Duodenal mucosa (tissue), 2 donors: ENCODE data around the gene MSI2.

Experiments used
- H3K27ac ChIP-seq: one replicate; pipeline ENCODE4 v1.7.0; 2013; ENCODE audit warnings: low read depth, low read length
- H3K27me3 ChIP-seq, 2 donors: one replicate each; pipeline ENCODE4 v1.7.0; 2013; ENCODE audit warnings: low read length in 2 of 2, control low read depth in 1 of 2; ENCODE audit not compliant: insufficient read depth in 2 of 2, control insufficient read depth in 1 of 2
- H3K36me3 ChIP-seq, 2 donors: one replicate each; pipeline ENCODE4 v1.7.0; 2013; ENCODE audit warnings: low read length in 2 of 2, control low read depth in 1 of 2; ENCODE audit not compliant: insufficient read depth in 2 of 2, control insufficient read depth in 1 of 2
- H3K4me1 ChIP-seq, 2 donors: one replicate each; pipeline ENCODE4 v1.7.0; 2013; ENCODE audit warnings: low read length in 2 of 2, control low read depth in 1 of 2; ENCODE audit not compliant: insufficient read depth in 2 of 2, control insufficient read depth in 1 of 2
- H3K4me3 ChIP-seq, 2 donors: one replicate each; pipeline ENCODE4 v1.7.0; 2013; ENCODE audit warnings: low read length in 2 of 2, low read depth in 1 of 2
- H3K9ac ChIP-seq, 2 donors: one replicate each; pipeline ENCODE4 v1.7.0; 2013; ENCODE audit warnings: low read length in 2 of 2, low read depth in 1 of 2
- H3K9me3 ChIP-seq, 2 donors: one replicate each; pipeline ENCODE4 v1.7.0; 2013; ENCODE audit warnings: low read length in 2 of 2, control low read depth in 1 of 2; ENCODE audit not compliant: control insufficient read depth in 1 of 2

Gene MSI2

GRCh38 chr17:57277923-57278604 is 21.7 kb downstream of the MSI2 start:
- Histone ChIP-seq H3K9me3 (no peaks in the 10 kb centered on the region), H3K4me3 (no peak overlapping the region), H3K27ac (no peak overlapping the region), H3K9ac (no peak overlapping the region), H3K36me3 (peaks cover 0 to 14% of the 10 kb centered on the region in 2 donors), H3K4me1 (no peaks in the 10 kb centered on the region), H3K27me3 (no peaks in the 10 kb centered on the region)

- Histone ChIP-seq H3K9ac (no peak overlapping the region), H3K27ac (no peak overlapping the region), H3K9me3 (no peaks in the 10 kb centered on the region), H3K4me1 (no peaks in the 10 kb centered on the region), H3K27me3 (no peaks in the 10 kb centered on the region), H3K36me3 (peaks cover 0 to 14% of the 10 kb centered on the region in 2 donors), H3K4me3 (no peak overlapping the region)
These were observed 22.5 kb downstream of the MSI2 start for GRCh38 chr17:57278740-57279387.

- no peak overlapping the region for H3K9ac ChIP-seq
- H3K27me3 ChIP-seq, result no peaks in the 10 kb centered on the region
- H3K9me3 ChIP-seq, result no peaks in the 10 kb centered on the region
- no peak overlapping the region for H3K27ac ChIP-seq
- no peak overlapping the region for H3K4me3 ChIP-seq
- H3K4me1 ChIP-seq, result no peaks in the 10 kb centered on the region
- H3K36me3 ChIP-seq, result peaks cover 0 to 9% of the 10 kb centered on the region in 2 donors
These were observed 23.1 kb downstream of the MSI2 start for GRCh38 chr17:57279432-57279831.

- H3K4me3 ChIP-seq, result no peak overlapping the region
- peaks cover 0 to 2% of the 10 kb centered on the region in 2 donors for H3K36me3 ChIP-seq
- peaks cover 0 to 5% of the 10 kb centered on the region in 2 donors for H3K4me1 ChIP-seq
- no peak overlapping the region for H3K9ac ChIP-seq
- H3K27me3 ChIP-seq, result no peaks in the 10 kb centered on the region
- H3K9me3 ChIP-seq, result no peaks in the 10 kb centered on the region
- H3K27ac ChIP-seq, result no peak overlapping the region
These were observed 25.6 kb downstream of the MSI2 start for GRCh38 chr17:57281887-57282286.

GRCh38 chr17:57282296-57282695 is 26.0 kb downstream of the MSI2 start:
- no peak overlapping the region for H3K9ac ChIP-seq
- H3K27ac ChIP-seq, result no peak overlapping the region

GRCh38 chr17:57283203-57283971 is 27.1 kb downstream of the MSI2 start:
- H3K27me3 ChIP-seq, result no peaks in the 10 kb centered on the region
- no peak overlapping the region for H3K9ac ChIP-seq
- no peak overlapping the region for H3K4me3 ChIP-seq
- peaks cover 5 to 7% of the 10 kb centered on the region in 2 donors for H3K4me1 ChIP-seq
- H3K36me3 ChIP-seq, result peaks cover 0 to 2% of the 10 kb centered on the region in 2 donors
- no peak overlapping the region for H3K27ac ChIP-seq
- H3K9me3 ChIP-seq, result no peaks in the 10 kb centered on the region

More at GRCh38 chr17:57282296-57282695, 26.0 kb downstream of the MSI2 start:
- H3K27me3 ChIP-seq, result no peaks in the 10 kb centered on the region
- H3K36me3 ChIP-seq, result peaks cover 0 to 2% of the 10 kb centered on the region in 2 donors
- H3K9me3 ChIP-seq, result no peaks in the 10 kb centered on the region
- H3K4me3 ChIP-seq, result no peak overlapping the region
- H3K4me1 ChIP-seq, result peaks cover under 1 to 5% of the 10 kb centered on the region in 2 donors

- H3K9ac ChIP-seq, result no peak overlapping the region
- H3K9me3 ChIP-seq, result no peaks in the 10 kb centered on the region
- no peak overlapping the region for H3K27ac ChIP-seq
- no peaks in the 10 kb centered on the region for H3K27me3 ChIP-seq
- peaks cover 5 to 7% of the 10 kb centered on the region in 2 donors for H3K4me1 ChIP-seq
- no peak overlapping the region for H3K4me3 ChIP-seq
- peaks cover 0 to under 1% of the 10 kb centered on the region in 2 donors for H3K36me3 ChIP-seq
These were observed 28.3 kb downstream of the MSI2 start for GRCh38 chr17:57284583-57284982.

GRCh38 chr17:57284984-57285646 is 28.8 kb downstream of the MSI2 start:
- H3K27ac ChIP-seq, result no peak overlapping the region
- H3K9ac ChIP-seq, result no peak overlapping the region
- no peaks in the 10 kb centered on the region for H3K9me3 ChIP-seq
- no peaks in the 10 kb centered on the region for H3K27me3 ChIP-seq
- H3K36me3 ChIP-seq, result peaks cover 0 to 5% of the 10 kb centered on the region in 2 donors
- H3K4me1 ChIP-seq, result peaks cover 5 to 7% of the 10 kb centered on the region in 2 donors
- no peak overlapping the region for H3K4me3 ChIP-seq

- H3K27ac ChIP-seq, result no peak overlapping the region
- no peaks in the 10 kb centered on the region for H3K9me3 ChIP-seq
- no peaks in the 10 kb centered on the region for H3K27me3 ChIP-seq
- H3K36me3 ChIP-seq, result peaks cover 0 to 5% of the 10 kb centered on the region in 2 donors
- peaks cover 5 to 7% of the 10 kb centered on the region in 2 donors for H3K4me1 ChIP-seq
- H3K9ac ChIP-seq, result no peak overlapping the region
- H3K4me3 ChIP-seq, result no peak overlapping the region
These were observed 29.4 kb downstream of the MSI2 start for GRCh38 chr17:57285701-57286100.
